Activated CD8-positive, alpha-beta T cell treated with anti-CD3 and anti-CD28 coated beads for 36 hours (primary cell): ENCODE measurements around the gene APRT. TPM values are rescaled to one million over a fixed set of nuclear protein-coding genes. Genes with fewer than 3 reads are reported as not detected.
A peak's percentile ranks its signal among the peaks of the same experiment; 100 is the strongest.
"Not testable (repeated sequence)": the region's sequence is repeated elsewhere in the genome, so short reads cannot be mapped to it uniquely, and the experiment has no call there.

ENCODE experiments used
- ATAC-seq: fragments of 200-7000 bp; cut with Tn5 transposase; one replicate; pipeline ENCODE4 v1.10.0; 2021; ENCODE audit warnings: mild to moderate bottlenecking, moderate library complexity
- CTCF ChIA-PET: fragments of 350-600 bp; sonication (Branson Sonifier 250); formaldehyde crosslinking; loops from one replicate; lab custom pipeline; 2021; ENCODE audit warnings: antibody characterized with exemption; lab: Charles Lee
- POLR2A ChIA-PET: fragments of 350-600 bp; sonication (Branson Sonifier 250); formaldehyde crosslinking; loops from one replicate; lab custom pipeline; 2021; ENCODE audit warnings: antibody characterized with exemption; lab: Charles Lee
- DNase-seq: peaks from one replicate; pipeline ENCODE4 v3.0.0-alpha.2; 2020
- H3K27ac Mint-ChIP-seq: one replicate; pipeline ENCODE4 v1.8.0; 2021; ENCODE audit warnings: mild to moderate bottlenecking, mixed read lengths
- H3K27me3 Mint-ChIP-seq: one replicate; pipeline ENCODE4 v1.8.0; 2021; ENCODE audit warnings: mixed read lengths
- H3K36me3 Mint-ChIP-seq: one replicate; pipeline ENCODE4 v1.8.0; 2021; ENCODE audit warnings: low read depth, mixed read lengths
- H3K4me1 Mint-ChIP-seq: one replicate; pipeline ENCODE4 v1.8.0; 2021; ENCODE audit warnings: low read depth, mixed read lengths
- H3K4me3 Mint-ChIP-seq: one replicate; pipeline ENCODE4 v1.8.0; 2021; ENCODE audit warnings: mild to moderate bottlenecking, moderate library complexity, mixed read lengths
- H3K9me3 Mint-ChIP-seq: one replicate; pipeline ENCODE4 v1.8.0; 2021; ENCODE audit warnings: mixed read lengths
- CTCF ChIP-seq: fragments of 200-600 bp; IDR thresholded peaks from one replicate; pipeline ENCODE4 v1.8.0; 2022; ENCODE audit warnings: antibody characterized with exemption, mild to moderate bottlenecking
- intact Hi-C: fragments of 100-400 bp; cut with micrococcal nuclease; formaldehyde crosslinking; loops from one replicate; pipeline ENCODE4 v1.10.0; 2022
- total RNA-seq, 2 experiments: library from RNA; stranded (reverse); gene quantifications; one replicate each; pipeline ENCODE4 v1.2.3, GENCODE V29; 2021

APRT gene
- total RNA-seq, 2 experiments from 2014 or later, result 236 to 240 TPM

- no peak for TF ChIP-seq CTCF
- Mint-ChIP-seq H3K27ac (no peak overlapping the region), H3K9me3 (no peaks in the 10 kb centered on the region), H3K4me1 (peaks cover 21% of the 10 kb centered on the region), H3K36me3 (no peaks in the 10 kb centered on the region), H3K27me3 (no peaks in the 10 kb centered on the region), H3K4me3 (no peak overlapping the region)
- CTCF ChIA-PET, result interaction anchor here (1.0 to 1.5 kb wide), 5 partner anchors 9 to 35 kb away, joined by 3 to 4 read pairs (median 3); no protein-coding TSS in a partner anchor
- POLR2A ChIA-PET, result interaction anchor here (0.6 to 2.0 kb wide), 3 partner anchors 8 to 235 kb away, joined by 3 to 6 read pairs (median 4); no protein-coding TSS in a partner anchor
- ATAC-seq (no peak), DNase-seq (no peak)
- intact Hi-C loops, result no loop called here
Observed at GRCh38 chr16:88772871-88773811, 38.6 kb downstream of the APRT start.

DNA sequence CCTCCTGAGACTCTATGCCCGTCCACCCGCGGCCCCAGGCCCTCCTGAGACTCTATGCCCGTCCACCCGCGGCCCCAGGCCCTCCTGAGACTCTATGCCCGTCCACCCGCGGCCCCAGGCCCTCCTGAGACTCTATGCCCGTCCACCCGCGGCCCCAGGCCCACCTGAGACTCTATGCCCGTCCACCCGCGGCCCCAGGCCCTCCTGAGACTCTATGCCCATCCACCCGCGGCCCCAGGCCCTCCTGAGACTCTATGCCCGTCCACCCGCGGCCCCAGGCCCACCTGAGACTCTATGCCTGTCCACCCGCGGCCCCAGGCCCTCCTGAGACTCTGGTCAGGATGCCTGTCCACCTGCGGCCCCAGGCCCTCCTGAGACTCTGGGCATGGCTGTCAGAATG, 39.9 kb downstream of the APRT start:
- H3K27me3 Mint-ChIP-seq, DNase-seq, H3K27ac Mint-ChIP-seq, H3K4me3 Mint-ChIP-seq, intact Hi-C loops, ATAC-seq, H3K36me3 Mint-ChIP-seq, H3K9me3 Mint-ChIP-seq: not testable (repeated sequence)
- peaks cover 28% of the 10 kb centered on the region for H3K4me1 Mint-ChIP-seq
- ChIA-PET CTCF (interaction anchor here (1.2 to 1.4 kb wide), 2 partner anchors 27 to 28 kb away, joined by 3 to 6 read pairs; no protein-coding TSS in a partner anchor), POLR2A (interaction anchor here (0.6 to 2.0 kb wide), 2 partner anchors 9 to 325 kb away, joined by 3 to 6 read pairs; no protein-coding TSS in a partner anchor)

DNA sequence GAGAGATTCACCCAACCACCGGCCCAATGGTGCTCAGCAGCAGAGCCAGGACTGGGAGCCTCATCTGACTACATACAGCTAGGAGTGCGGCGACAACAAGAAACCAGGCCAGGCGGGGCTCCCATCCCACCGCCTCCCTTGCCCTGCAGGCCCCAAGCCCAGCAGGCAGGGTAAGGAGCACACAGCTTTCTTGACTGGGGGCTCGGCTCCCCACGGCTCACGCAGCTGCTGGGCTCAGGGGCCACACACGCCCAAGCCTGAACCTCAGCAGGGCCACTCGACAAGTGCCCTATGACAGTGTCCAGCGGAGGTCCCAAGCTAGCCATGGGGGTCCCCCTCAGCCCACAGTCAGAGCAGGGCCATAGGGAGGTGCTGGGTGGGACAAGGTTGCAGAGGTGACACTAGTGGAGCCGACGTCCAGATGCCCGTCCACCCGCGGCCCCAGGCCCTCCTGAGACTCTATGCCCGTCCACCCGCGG, 40.4 kb downstream of the APRT start:
- H3K36me3 Mint-ChIP-seq, result no peaks in the 10 kb centered on the region
- POLR2A ChIA-PET, result interaction anchor here (0.6 to 1.3 kb wide), 5 partner anchors 9 to 326 kb away, joined by 3 to 10 read pairs (median 3); no protein-coding TSS in a partner anchor
- no peaks in the 10 kb centered on the region for H3K9me3 Mint-ChIP-seq
- intact Hi-C loops, result no loop called here
- H3K4me1 Mint-ChIP-seq, result peaks cover 28% of the 10 kb centered on the region
- peak overlapping the region; percentile 64 for H3K27ac Mint-ChIP-seq
- H3K27me3 Mint-ChIP-seq, result no peaks in the 10 kb centered on the region
- no peak for TF ChIP-seq CTCF
- peak overlapping the region; percentile 12 for H3K4me3 Mint-ChIP-seq
- DNase-seq, result no peak
- no peak for ATAC-seq
- CTCF ChIA-PET, result interaction anchor here (0.8 to 1.4 kb wide), 2 partner anchors 10 to 26 kb away, joined by 3 to 6 read pairs; no protein-coding TSS in a partner anchor

- H3K4me3 Mint-ChIP-seq, result peak overlapping the region; percentile 12
- intact Hi-C loops, result no loop called here
Observed at GRCh38 chr16:88770461-88771293, 41.1 kb downstream of the APRT start.

More at GRCh38 chr16:88770461-88771293, 41.1 kb downstream of the APRT start:
- peaks cover 33% of the 10 kb centered on the region for H3K4me1 Mint-ChIP-seq
- ChIA-PET POLR2A (interaction anchor here (1.0 to 1.3 kb wide), 4 partner anchors 8 to 27 kb away, joined by 3 to 10 read pairs (median 3); no protein-coding TSS in a partner anchor), CTCF (interaction anchor here (0.8 to 1.4 kb wide), 2 partner anchors 11 to 25 kb away, joined by 3 to 6 read pairs; no protein-coding TSS in a partner anchor)
- H3K27ac Mint-ChIP-seq, result peak overlapping the region; percentile 64
- H3K27me3 Mint-ChIP-seq, result no peaks in the 10 kb centered on the region
- peak; percentile 90 for ATAC-seq
- no peaks in the 10 kb centered on the region for H3K9me3 Mint-ChIP-seq
- DNase-seq, result peak; percentile 78
- TF ChIP-seq CTCF, result no peak
- no peaks in the 10 kb centered on the region for H3K36me3 Mint-ChIP-seq
